Uterus (tissue), 2 donors: Measurements from ENCODE around the gene EDEM3.

Experiments used
- CTCF ChIP-seq, 4 experiments: fragments of 200-600 bp in 2 of 4; fragments of 450-650 bp in 2 of 4; sonication (generic) in 2 of 4; IDR thresholded peaks; one replicate each; pipeline ENCODE4 v1.5.1; 2016 to 2019; ENCODE audit warnings: antibody characterized with exemption in 4 of 4, mild to moderate bottlenecking in 2 of 4, moderate library complexity in 1 of 4
- POLR2A ChIP-seq, 2 donors: fragments of 450-650 bp; IDR thresholded peaks; one replicate each; pipeline ENCODE4 v1.6.1; 2016; ENCODE audit warnings: antibody characterized with exemption in 2 of 2, mild to moderate bottlenecking in 1 of 2, moderate library complexity in 1 of 2

- TF ChIP-seq POLR2A (IDR thresholded peaks at IDR 0.05): no peak
- TF ChIP-seq CTCF (IDR thresholded peaks at IDR 0.05): peak; percentile 60 to 76 (median 63)
Observed at GRCh38 chr1:184691719-184692324, 62.8 kb downstream of the EDEM3 start.
